IMR-90 (cell line): ENCODE data around the gene GIMAP5. TPM values are rescaled to one million over a fixed set of nuclear protein-coding genes. Genes with fewer than 3 reads are reported as not detected.

Experiments used
- ATAC-seq: fragments of 200-7000 bp; cut with Tn5 transposase; 2 replicates; pipeline ENCODE4 v1.9.1; 2020; ENCODE audit warnings: low read depth, mild to moderate bottlenecking, moderate library complexity
- Bru-seq: library from RNA; stranded (reverse); fragments of 400-500 nt; gene quantifications from one replicate; lab custom pipeline; 2021; lab: Mats Ljungman, UMichigan
- BruChase-seq, 2 experiments: library from RNA; stranded (reverse); fragments of 400-500 nt; gene quantifications; one replicate each; lab custom pipeline; 2021; lab: Mats Ljungman, UMichigan
- BruUV-seq: library from RNA; stranded (reverse); fragments of 400-500 nt; replicated peaks from 2 replicates; lab custom pipeline; 2021; lab: Mats Ljungman, UMichigan
- CTCF ChIA-PET: fragments of 300-600 bp; formaldehyde crosslinking; extraction: SDS; loops from one replicate; lab custom pipeline; 2021; ENCODE audit warnings: antibody characterized with exemption; lab: Yijun Ruan, JAX
- POLR2A ChIA-PET: fragments of 300-600 bp; sonication (Branson Sonifier 250); formaldehyde crosslinking; loops from one replicate; lab custom pipeline; 2022; ENCODE audit warnings: antibody characterized with exemption; ENCODE audit not compliant: unreplicated experiment; lab: Charles Lee
- DNase-seq: peaks from one replicate; pipeline ENCODE4 v3.0.0; 2013
- H2AFZ ChIP-seq: replicated peaks from 2 replicates; pipeline ENCODE3; 2013; ENCODE audit warnings: low read length, mild to moderate bottlenecking; ENCODE audit not compliant: poor library complexity
- H2AK5ac ChIP-seq: 2 replicates; pipeline ENCODE4 v1.6.1; 2013; ENCODE audit warnings: low read depth, low read length, inconsistent platforms
- H2AK9ac ChIP-seq: replicated peaks from 2 replicates; pipeline ENCODE3; 2013; ENCODE audit warnings: mild to moderate bottlenecking, low read depth, low read length, moderate library complexity; ENCODE audit not compliant: poor library complexity
- H2BK120ac ChIP-seq: 2 replicates; pipeline ENCODE4 v1.6.1; 2013; ENCODE audit warnings: low read depth, low read length, inconsistent platforms
- H2BK15ac ChIP-seq: 3 replicates; pipeline ENCODE4 v1.6.1; 2013; ENCODE audit warnings: low read depth, low read length, inconsistent platforms
- H2BK20ac ChIP-seq: 2 replicates; pipeline ENCODE4 v1.6.1; 2013; ENCODE audit warnings: low read depth, mild to moderate bottlenecking, inconsistent platforms, low read length, moderate library complexity
- H2BK5ac ChIP-seq: 2 replicates; pipeline ENCODE4 v1.6.1; 2013; ENCODE audit warnings: mild to moderate bottlenecking, low read depth, low read length, inconsistent platforms; ENCODE audit not compliant: poor library complexity, severe bottlenecking
- H3K14ac ChIP-seq: replicated peaks from 2 replicates; pipeline ENCODE4 v1.6.1; 2013; ENCODE audit warnings: low read depth, low read length, inconsistent platforms
- H3K18ac ChIP-seq: 2 replicates; pipeline ENCODE4 v1.6.1; 2013; ENCODE audit warnings: low read depth, low read length, control low read depth
- H3K23ac ChIP-seq: 2 replicates; pipeline ENCODE4 v1.6.1; 2013; ENCODE audit warnings: low read depth, low read length, inconsistent platforms
- H3K27ac ChIP-seq: 2 replicates; pipeline ENCODE4 v1.5.1; 2013; ENCODE audit warnings: mild to moderate bottlenecking, control low read depth, low read length; ENCODE audit not compliant: insufficient read depth
- H3K27me3 ChIP-seq: 2 replicates; pipeline ENCODE4 v1.6.1; 2013; ENCODE audit warnings: low read length; ENCODE audit not compliant: control insufficient read depth, insufficient read depth
- H3K36me3 ChIP-seq: 2 replicates; pipeline ENCODE4 v1.6.1; 2013; ENCODE audit warnings: low read length, mixed read lengths; ENCODE audit not compliant: control insufficient read depth, insufficient read depth
- H3K4ac ChIP-seq: 2 replicates; pipeline ENCODE4 v1.6.1; 2013; ENCODE audit warnings: low read depth, low read length, inconsistent platforms
- H3K4me1 ChIP-seq: 2 replicates; pipeline ENCODE4 v1.6.1; 2013; ENCODE audit warnings: low read length, mixed read lengths; ENCODE audit not compliant: control insufficient read depth, insufficient read depth
- H3K4me2 ChIP-seq: 2 replicates; pipeline ENCODE4 v1.6.1; 2013; ENCODE audit warnings: low read depth, mild to moderate bottlenecking, control low read depth, low read length, moderate library complexity
- H3K4me3 ChIP-seq: 2 replicates; pipeline ENCODE4 v1.5.1; 2013; ENCODE audit warnings: low read depth, mild to moderate bottlenecking, control low read depth, low read length, moderate library complexity; ENCODE audit not compliant: insufficient read depth
- H3K56ac ChIP-seq: 2 replicates; pipeline ENCODE4 v1.6.1; 2013; ENCODE audit warnings: low read length, inconsistent platforms; ENCODE audit not compliant: insufficient read depth; ENCODE audit errors: extremely low read depth
- H3K79me1 ChIP-seq, 2 experiments: 2 replicates each; pipeline ENCODE4 v1.6.1; 2013; ENCODE audit warnings: low read length in 2 of 2, inconsistent platforms in 1 of 2, low read depth in 1 of 2
- H3K9ac ChIP-seq: 2 replicates; pipeline ENCODE4 v1.6.1; 2013; ENCODE audit warnings: low read depth, low read length, control low read depth
- H3K9me1 ChIP-seq: 2 replicates; pipeline ENCODE4 v1.6.1; 2013; ENCODE audit warnings: low read length, inconsistent platforms; ENCODE audit not compliant: insufficient read depth
- H3K9me3 ChIP-seq: 2 replicates; pipeline ENCODE4 v1.6.1; 2013; ENCODE audit warnings: low read length; ENCODE audit not compliant: control insufficient read depth, insufficient read depth
- H4K20me1 ChIP-seq: 2 replicates; pipeline ENCODE4 v1.6.1; 2013; ENCODE audit warnings: low read length, inconsistent platforms; ENCODE audit not compliant: insufficient read depth
- H4K5ac ChIP-seq: 2 replicates; pipeline ENCODE4 v1.6.1; 2013; ENCODE audit warnings: mild to moderate bottlenecking, low read depth, low read length, control low read depth
- H4K8ac ChIP-seq, 2 experiments: 2 replicates each; pipeline ENCODE4 v1.6.1; 2013; ENCODE audit warnings: low read depth in 2 of 2, low read length in 2 of 2, control low read depth in 1 of 2, inconsistent platforms in 1 of 2
- H4K91ac ChIP-seq: 2 replicates; pipeline ENCODE4 v1.6.1; 2013; ENCODE audit warnings: low read depth, low read length, inconsistent platforms; ENCODE audit not compliant: insufficient read depth
- BHLHE40 ChIP-seq: fragments of 150-350 bp; IDR thresholded peaks from 2 replicates; pipeline ENCODE4 v1.6.1; 2016; ENCODE audit warnings: mild to moderate bottlenecking, low read depth, low read length
- CEBPB ChIP-seq: IDR thresholded peaks from 2 replicates; pipeline ENCODE4 v1.6.1; 2012; ENCODE audit warnings: low read depth, low read length, improper control_type of control experiment
- CHD1 ChIP-seq: IDR thresholded peaks from 2 replicates; pipeline ENCODE4 v1.6.1; 2012; ENCODE audit warnings: low read depth, low read length, improper control_type of control experiment
- CTCF ChIP-seq: conservative IDR thresholded peaks from 2 replicates; pipeline ENCODE4 v1.5.1; 2012; ENCODE audit warnings: mild to moderate bottlenecking, low read depth, low read length, improper control_type of control experiment
- FOS ChIP-seq: fragments of 150-350 bp; IDR thresholded peaks from 2 replicates; pipeline ENCODE4 v1.6.1; 2016; ENCODE audit warnings: low read depth, low read length
- MAFK ChIP-seq: IDR thresholded peaks from 2 replicates; pipeline ENCODE4 v1.6.1; 2012; ENCODE audit warnings: low read depth, low read length, improper control_type of control experiment
- MAZ ChIP-seq: IDR thresholded peaks from 2 replicates; pipeline ENCODE4 v1.6.1; 2012; ENCODE audit warnings: low read depth, mild to moderate bottlenecking, low read length, improper control_type of control experiment, moderate library complexity, borderline replicate concordance
- MXI1 ChIP-seq: IDR thresholded peaks from 2 replicates; pipeline ENCODE4 v1.6.1; 2012; ENCODE audit warnings: low read depth, mild to moderate bottlenecking, low read length, moderate library complexity, borderline replicate concordance
- NFE2L2 ChIP-seq: fragments of 150-350 bp; IDR thresholded peaks from 2 replicates; pipeline ENCODE4 v1.6.1; 2016; ENCODE audit warnings: low read depth, mild to moderate bottlenecking, low read length
- POLR2A ChIP-seq: IDR thresholded peaks from 2 replicates; pipeline ENCODE4 v1.6.1; 2012; ENCODE audit warnings: mild to moderate bottlenecking, low read depth, low read length
- RAD21 ChIP-seq: IDR thresholded peaks from 2 replicates; pipeline ENCODE4 v1.6.1; 2012; ENCODE audit warnings: low read length, improper control_type of control experiment
- RCOR1 ChIP-seq: IDR thresholded peaks from 2 replicates; pipeline ENCODE4 v1.6.1; 2012; ENCODE audit warnings: mild to moderate bottlenecking, low read length, improper control_type of control experiment; ENCODE audit not compliant: insufficient replicate concordance
- RFX5 ChIP-seq: IDR thresholded peaks from 2 replicates; pipeline ENCODE4 v1.8.0; 2012; ENCODE audit warnings: low read depth, mild to moderate bottlenecking, low read length, moderate library complexity
- WGBS, 2 experiments: methylation state at CpG; one replicate each; pipeline versions ENCODE4 v1.1.5 to v1.1.7; 2013; ENCODE audit warnings: missing lambda C conversion rate in 2 of 2; ENCODE audit not compliant: insufficient read length in 1 of 2; ENCODE audit errors: extremely low coverage in 2 of 2; 5-methylcytosine and 5-hydroxymethylcytosine counted together
- dilution Hi-C: fragments of 300-500 bp; cut with HindIII; formaldehyde crosslinking; loops from one replicate; pipeline ENCODE4 v1.14.3; 2018; ENCODE audit warnings: low sequenced_read_pairs; ENCODE audit not compliant: unreplicated experiment
- in situ Hi-C: fragments of 300-500 bp; cut with MboI; formaldehyde crosslinking; loops from 3 replicates; pipeline ENCODE4 v1.14.3; 2019; ENCODE audit warnings: low sequenced_read_pairs, inconsistent platforms, mixed read lengths
- intact Hi-C: fragments of 100-400 bp; cut with micrococcal nuclease; formaldehyde crosslinking; loops from 2 replicates; pipeline ENCODE4 v1.10.0; 2022
- long read RNA-seq: library from polyadenylated mRNA; unstranded; transcript quantifications from one replicate; pipeline ENCODE4 v2.0.0, GENCODE V29; 2021; ENCODE audit not compliant: unreplicated experiment
- polyA plus RNA-seq, 3 experiments: library from polyadenylated mRNA; depleted of rRNA; stranded (reverse); fragments of >200 nt; gene quantifications; 2 replicates each; pipeline ENCODE4 v1.2.3, GENCODE V29; 2012; ENCODE audit warnings: low replicate concordance in 1 of 3
- total RNA-seq: library from RNA; depleted of rRNA; stranded (reverse); fragments of >200 nt; gene quantifications from 2 replicates; pipeline ENCODE4 v1.2.3, GENCODE V29; 2012; rRNA removed
- TF ChIP-seq, protein P1 (sequence below): fragments of 150-350 bp; IDR thresholded peaks from 2 replicates; pipeline ENCODE4 v1.6.1; 2017; ENCODE audit warnings: mild to moderate bottlenecking, antibody characterized with exemption, low read length, low read depth

The GIMAP5 gene
- total RNA-seq (not detected in 2 replicates), polyA plus RNA-seq (2012; rRNA removed) (not detected in 2 replicates), Bru-seq, nascent RNA (not detected), BruChase-seq, experiment 1, labeled RNA remaining after a 6-hour chase (not detected), BruChase-seq, experiment 2, labeled RNA remaining after a 2-hour chase (not detected)
- polyA plus RNA-seq (2012; cell fraction: cytosol; rRNA removed) = not detected in 2 replicates
- polyA plus RNA-seq (2012; cell fraction: nucleus; rRNA removed; ENCODE audit: low replicate concordance) = not detected in 2 replicates
- long read RNA-seq = 0 reads

- Histone ChIP-seq H3K56ac (no peak within 1 kb of the TSS), H3K9me1 (no peaks in the 10 kb centered on the region), H3K4me1 (no peaks in the 10 kb centered on the region), H3K27ac (no peak within 1 kb of the TSS), H3K27me3 (no peaks in the 10 kb centered on the region; the same call in 1 of the 2 replicates), H2BK5ac (no peak within 1 kb of the TSS), H3K4me2 (no peak within 1 kb of the TSS), H3K9me3 (no peaks in the 10 kb centered on the region), H3K4ac (no peak within 1 kb of the TSS), H2AK9ac (peak within 1 kb of the TSS; percentile 13), H3K14ac (no peak within 1 kb of the TSS), H3K4me3 (no peak within 1 kb of the TSS), H3K79me1 (no peaks in the 10 kb centered on the region), H4K8ac (no peak within 1 kb of the TSS), H2BK120ac (no peak within 1 kb of the TSS), H4K91ac (no peak within 1 kb of the TSS), H4K20me1 (no peaks in the 10 kb centered on the region), H3K36me3 (no peaks in the 10 kb centered on the region), H2AK5ac (no peak within 1 kb of the TSS), H2BK15ac (no peak within 1 kb of the TSS), H2BK20ac (no peak within 1 kb of the TSS), H2AFZ (no peak within 1 kb of the TSS), H3K18ac (no peak within 1 kb of the TSS), H3K9ac (no peak within 1 kb of the TSS), H3K23ac (no peak within 1 kb of the TSS), H4K5ac (no peak within 1 kb of the TSS)
- dilution Hi-C loops = no loop called here
- CTCF ChIA-PET = no interaction called here
- DNase-seq = no peak
- in situ Hi-C loops = loop anchor here (25.0 kb wide), 1 partner anchor 425 kb away; the partner anchor contains the start of genes ACTR3C and LRRC61
- POLR2A ChIA-PET = no interaction called here
- intact Hi-C loops = no loop called here
- no peak for ATAC-seq
- 33% methylated on average over 2 of the region's 14 CpGs; no CpG with 5 or more reads in 1 of the 2 experiments for WGBS, 2 experiments
- no TSS peak for BruUV-seq
- TF ChIP-seq CHD1 (no peak), FOS (no peak), NFE2L2 (no peak), CEBPB (no peak), RCOR1 (no peak), RFX5 (no peak), BHLHE40 (no peak), MAZ (no peak), MAFK (no peak), POLR2A (no peak), MXI1 (no peak), CTCF (no peak), RAD21 (no peak)
- TF ChIP-seq, protein P1, sequence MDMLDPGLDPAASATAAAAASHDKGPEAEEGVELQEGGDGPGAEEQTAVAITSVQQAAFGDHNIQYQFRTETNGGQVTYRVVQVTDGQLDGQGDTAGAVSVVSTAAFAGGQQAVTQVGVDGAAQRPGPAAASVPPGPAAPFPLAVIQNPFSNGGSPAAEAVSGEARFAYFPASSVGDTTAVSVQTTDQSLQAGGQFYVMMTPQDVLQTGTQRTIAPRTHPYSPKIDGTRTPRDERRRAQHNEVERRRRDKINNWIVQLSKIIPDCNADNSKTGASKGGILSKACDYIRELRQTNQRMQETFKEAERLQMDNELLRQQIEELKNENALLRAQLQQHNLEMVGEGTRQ = no peak
Measured at GRCh38 chr7:150737265-150738055, at the start of gene GIMAP5. Gene GIMAP5, plus strand, starts transcription at chr7:150737418. Its CDS starts 3,467 bp downstream, at chr7:150740885.
